ENCODE results near the gene CDH4.

CDH4 gene

GRCh38 chr20:61284752-61285151, 32.7 kb downstream of the CDH4 start:
- Mint-ChIP-seq H3K4me3 (no peak overlapping the region), H3K27ac (no peak overlapping the region), H3K27me3 (ENCODE audit: low read depth) (no peaks in the 10 kb centered on the region), H3K4me1 (ENCODE audit: low read depth) (no peaks in the 10 kb centered on the region), H3K9me3 (peaks cover 8% of the 10 kb centered on the region), H3K36me3 (ENCODE audit: low read depth) (peaks cover 3% of the 10 kb centered on the region)

GRCh38 chr20:61285152-61285645, 33.1 kb downstream of the CDH4 start:
- peaks cover 8% of the 10 kb centered on the region for H3K9me3 Mint-ChIP-seq
- no peak overlapping the region for H3K27ac Mint-ChIP-seq
- no peak overlapping the region for H3K4me3 Mint-ChIP-seq
- no peaks in the 10 kb centered on the region for H3K4me1 Mint-ChIP-seq (ENCODE audit: low read depth)
- no peaks in the 10 kb centered on the region for H3K27me3 Mint-ChIP-seq (ENCODE audit: low read depth)
- peaks cover 3% of the 10 kb centered on the region for H3K36me3 Mint-ChIP-seq (ENCODE audit: low read depth)

- no peak overlapping the region for H3K27ac Mint-ChIP-seq
- H3K4me1 Mint-ChIP-seq (ENCODE audit: low read depth) = no peaks in the 10 kb centered on the region
- H3K4me3 Mint-ChIP-seq = no peak overlapping the region
These were observed 33.6 kb downstream of the CDH4 start for GRCh38 chr20:61285691-61286090.

GRCh38 chr20:61287583-61288275, 35.7 kb downstream of the CDH4 start:
- Mint-ChIP-seq H3K4me1 (ENCODE audit: low read depth) (no peaks in the 10 kb centered on the region), H3K27ac (no peak overlapping the region), H3K9me3 (peaks cover 4% of the 10 kb centered on the region), H3K27me3 (ENCODE audit: low read depth) (no peaks in the 10 kb centered on the region), H3K4me3 (no peak overlapping the region), H3K36me3 (ENCODE audit: low read depth) (no peaks in the 10 kb centered on the region)

More at GRCh38 chr20:61285691-61286090, 33.6 kb downstream of the CDH4 start:
- H3K9me3 Mint-ChIP-seq = peaks cover 8% of the 10 kb centered on the region
- H3K27me3 Mint-ChIP-seq (ENCODE audit: low read depth) = no peaks in the 10 kb centered on the region
- H3K36me3 Mint-ChIP-seq (ENCODE audit: low read depth) = peaks cover 3% of the 10 kb centered on the region

- H3K27ac Mint-ChIP-seq = no peak overlapping the region
- no peaks in the 10 kb centered on the region for H3K27me3 Mint-ChIP-seq (ENCODE audit: low read depth)
- no peaks in the 10 kb centered on the region for H3K4me1 Mint-ChIP-seq (ENCODE audit: low read depth)
- H3K9me3 Mint-ChIP-seq = peaks cover 4% of the 10 kb centered on the region
- H3K4me3 Mint-ChIP-seq = no peak overlapping the region
- no peaks in the 10 kb centered on the region for H3K36me3 Mint-ChIP-seq (ENCODE audit: low read depth)
These were observed 36.3 kb downstream of the CDH4 start for GRCh38 chr20:61288331-61288784.

- Mint-ChIP-seq H3K27ac (no peak overlapping the region), H3K4me1 (ENCODE audit: low read depth) (no peaks in the 10 kb centered on the region), H3K4me3 (no peak overlapping the region), H3K36me3 (ENCODE audit: low read depth) (no peaks in the 10 kb centered on the region), H3K27me3 (ENCODE audit: low read depth) (no peaks in the 10 kb centered on the region), H3K9me3 (peaks cover 4% of the 10 kb centered on the region)
These were observed 37.1 kb downstream of the CDH4 start for GRCh38 chr20:61289166-61289565.

GRCh38 chr20:61290721-61291120, 38.7 kb downstream of the CDH4 start:
- H3K9me3 Mint-ChIP-seq = no peaks in the 10 kb centered on the region
- H3K36me3 Mint-ChIP-seq (ENCODE audit: low read depth) = no peaks in the 10 kb centered on the region
- no peak overlapping the region for H3K27ac Mint-ChIP-seq
- no peaks in the 10 kb centered on the region for H3K27me3 Mint-ChIP-seq (ENCODE audit: low read depth)
- H3K4me3 Mint-ChIP-seq = no peak overlapping the region
- no peaks in the 10 kb centered on the region for H3K4me1 Mint-ChIP-seq (ENCODE audit: low read depth)

GRCh38 chr20:61291166-61291829, 39.2 kb downstream of the CDH4 start:
- Mint-ChIP-seq H3K9me3 (no peaks in the 10 kb centered on the region), H3K4me3 (no peak overlapping the region), H3K27me3 (ENCODE audit: low read depth) (no peaks in the 10 kb centered on the region)

GRCh38 chr20:61292391-61292790, 40.3 kb downstream of the CDH4 start:
- H3K36me3 Mint-ChIP-seq (ENCODE audit: low read depth) = no peaks in the 10 kb centered on the region
- no peaks in the 10 kb centered on the region for H3K27me3 Mint-ChIP-seq (ENCODE audit: low read depth)
- no peak overlapping the region for H3K4me3 Mint-ChIP-seq
- H3K9me3 Mint-ChIP-seq = no peaks in the 10 kb centered on the region
- no peak overlapping the region for H3K27ac Mint-ChIP-seq
- H3K4me1 Mint-ChIP-seq (ENCODE audit: low read depth) = no peaks in the 10 kb centered on the region

More at GRCh38 chr20:61291166-61291829, 39.2 kb downstream of the CDH4 start:
- H3K4me1 Mint-ChIP-seq (ENCODE audit: low read depth) = no peaks in the 10 kb centered on the region
- H3K36me3 Mint-ChIP-seq (ENCODE audit: low read depth) = no peaks in the 10 kb centered on the region
- H3K27ac Mint-ChIP-seq = no peak overlapping the region

GRCh38 chr20:61292821-61293612, 41.0 kb downstream of the CDH4 start:
- Mint-ChIP-seq H3K36me3 (ENCODE audit: low read depth) (no peaks in the 10 kb centered on the region), H3K4me3 (no peak overlapping the region), H3K27ac (no peak overlapping the region), H3K27me3 (ENCODE audit: low read depth) (no peaks in the 10 kb centered on the region), H3K9me3 (no peaks in the 10 kb centered on the region), H3K4me1 (ENCODE audit: low read depth) (no peaks in the 10 kb centered on the region)

- Mint-ChIP-seq H3K36me3 (ENCODE audit: low read depth) (no peaks in the 10 kb centered on the region), H3K27ac (no peak overlapping the region), H3K9me3 (no peaks in the 10 kb centered on the region), H3K27me3 (ENCODE audit: low read depth) (no peaks in the 10 kb centered on the region), H3K4me1 (ENCODE audit: low read depth) (no peaks in the 10 kb centered on the region), H3K4me3 (no peak overlapping the region)
These were observed 41.9 kb downstream of the CDH4 start for GRCh38 chr20:61293951-61294350.

GRCh38 chr20:61295249-61295648, 43.2 kb downstream of the CDH4 start:
- Mint-ChIP-seq H3K27ac (no peak overlapping the region), H3K9me3 (no peaks in the 10 kb centered on the region), H3K4me1 (ENCODE audit: low read depth) (no peaks in the 10 kb centered on the region), H3K36me3 (ENCODE audit: low read depth) (no peaks in the 10 kb centered on the region), H3K27me3 (ENCODE audit: low read depth) (no peaks in the 10 kb centered on the region), H3K4me3 (no peak overlapping the region)

GRCh38 chr20:61295682-61296628, 43.9 kb downstream of the CDH4 start:
- H3K4me1 Mint-ChIP-seq (ENCODE audit: low read depth) = no peaks in the 10 kb centered on the region
- H3K27me3 Mint-ChIP-seq (ENCODE audit: low read depth) = no peaks in the 10 kb centered on the region
- no peaks in the 10 kb centered on the region for H3K36me3 Mint-ChIP-seq (ENCODE audit: low read depth)
- H3K27ac Mint-ChIP-seq = no peak overlapping the region
- H3K4me3 Mint-ChIP-seq = no peak overlapping the region
- no peaks in the 10 kb centered on the region for H3K9me3 Mint-ChIP-seq

GRCh38 chr20:61296629-61297019, 44.6 kb downstream of the CDH4 start:
- Mint-ChIP-seq H3K4me3 (no peak overlapping the region), H3K36me3 (ENCODE audit: low read depth) (no peaks in the 10 kb centered on the region), H3K27ac (no peak overlapping the region), H3K4me1 (ENCODE audit: low read depth) (no peaks in the 10 kb centered on the region), H3K9me3 (no peaks in the 10 kb centered on the region), H3K27me3 (ENCODE audit: low read depth) (no peaks in the 10 kb centered on the region)
